ENCODE results near the gene TSSK2.

The TSSK2 gene

GRCh38 chr22:19122143-19122751, 8.9 kb upstream of the TSSK2 start, which contains the start of gene DGCR2:
Gene DGCR2 (minus strand): TSS chr22:19122412. CDS start chr22:19122206, 206 bp downstream.
- H3K4me1 ChIP-seq (ENCODE audit: control insufficient read depth in 1 of 2, insufficient read depth in 1 of 2, low read depth in 1 of 2, low read length in 1 of 2): peaks cover 49 to 51% of the 10 kb centered on the region in 2 experiments
- no peaks in the 10 kb centered on the region for H3K27me3 ChIP-seq
- peak; percentile 46 for TF ChIP-seq CTCF (IDR thresholded peaks at IDR 0.05)
- no peaks in the 10 kb centered on the region for H3K9me3 ChIP-seq
- H3K4me3 ChIP-seq (ENCODE audit: low read depth in 1 of 2, low read length in 1 of 2): peak within 1 kb of the TSS; percentile 93 to 94
- H3K36me3 ChIP-seq: peaks cover 12% of the 10 kb centered on the region
- H3K27ac ChIP-seq: peak within 1 kb of the TSS; percentile 92

- Histone ChIP-seq H3K27me3 (no peaks in the 10 kb centered on the region), H3K4me1 (ENCODE audit: control insufficient read depth in 1 of 2, insufficient read depth in 1 of 2, low read depth in 1 of 2, low read length in 1 of 2) (peaks cover 42 to 44% of the 10 kb centered on the region in 2 experiments), H3K4me3 (ENCODE audit: low read depth in 1 of 2, low read length in 1 of 2) (peak overlapping the region; percentile 93 to 94), H3K9me3 (no peaks in the 10 kb centered on the region), H3K36me3 (peaks cover 12% of the 10 kb centered on the region), H3K27ac (peak overlapping the region; percentile 92)
- no peak for TF ChIP-seq CTCF (IDR thresholded peaks at IDR 0.05)
Observed at GRCh38 chr22:19122752-19123492, 8.2 kb upstream of the TSSK2 start.

- Histone ChIP-seq H3K4me3 (ENCODE audit: low read depth in 1 of 2, low read length in 1 of 2) (no peak overlapping the region), H3K9me3 (no peaks in the 10 kb centered on the region), H3K27me3 (no peaks in the 10 kb centered on the region), H3K4me1 (ENCODE audit: control insufficient read depth in 1 of 2, insufficient read depth in 1 of 2, low read depth in 1 of 2, low read length in 1 of 2) (peaks cover 32 to 34% of the 10 kb centered on the region in 2 experiments), H3K36me3 (peaks cover 6% of the 10 kb centered on the region), H3K27ac (no peak overlapping the region)
- TF ChIP-seq CTCF (IDR thresholded peaks at IDR 0.05): no peak
Observed at GRCh38 chr22:19123936-19124335, 7.2 kb upstream of the TSSK2 start.

GRCh38 chr22:19124377-19124776, 6.7 kb upstream of the TSSK2 start:
- Histone ChIP-seq H3K27me3 (no peaks in the 10 kb centered on the region), H3K4me1 (ENCODE audit: control insufficient read depth in 1 of 2, insufficient read depth in 1 of 2, low read depth in 1 of 2, low read length in 1 of 2) (peaks cover 28 to 29% of the 10 kb centered on the region in 2 experiments), H3K4me3 (ENCODE audit: low read depth in 1 of 2, low read length in 1 of 2) (no peak overlapping the region), H3K9me3 (no peaks in the 10 kb centered on the region), H3K36me3 (peaks cover 6% of the 10 kb centered on the region), H3K27ac (no peak overlapping the region)
- no peak for TF ChIP-seq CTCF (IDR thresholded peaks at IDR 0.05)

GRCh38 chr22:19125011-19125410, 6.1 kb upstream of the TSSK2 start:
- Histone ChIP-seq H3K4me1 (ENCODE audit: control insufficient read depth in 1 of 2, insufficient read depth in 1 of 2, low read depth in 1 of 2, low read length in 1 of 2) (peaks cover 22 to 23% of the 10 kb centered on the region in 2 experiments), H3K4me3 (ENCODE audit: low read depth in 1 of 2, low read length in 1 of 2) (no peak overlapping the region), H3K27me3 (no peaks in the 10 kb centered on the region), H3K27ac (no peak overlapping the region), H3K9me3 (no peaks in the 10 kb centered on the region), H3K36me3 (peaks cover 4% of the 10 kb centered on the region)
- no peak for TF ChIP-seq CTCF (IDR thresholded peaks at IDR 0.05)

Data from neutrophil (primary cell).